Activated CD4-positive, alpha-beta T cell treated with anti-CD3 and anti-CD28 coated beads, Interleukin-2, amount 50 U/mL, for 16 hours (primary cell): ENCODE data around the gene HOXA2.

Experiments used
- DNase-seq: peaks from one replicate; pipeline ENCODE4 v3.0.0-alpha.2; 2020

The HOXA2 gene

GRCh38 chr7:27071622-27072390 lies 30.7 kb downstream of the HOXA2 start:
- DNase-seq = no peak

- DNase-seq = no peak
These were observed 34.2 kb downstream of the HOXA2 start for GRCh38 chr7:27068259-27068658.

DNA sequence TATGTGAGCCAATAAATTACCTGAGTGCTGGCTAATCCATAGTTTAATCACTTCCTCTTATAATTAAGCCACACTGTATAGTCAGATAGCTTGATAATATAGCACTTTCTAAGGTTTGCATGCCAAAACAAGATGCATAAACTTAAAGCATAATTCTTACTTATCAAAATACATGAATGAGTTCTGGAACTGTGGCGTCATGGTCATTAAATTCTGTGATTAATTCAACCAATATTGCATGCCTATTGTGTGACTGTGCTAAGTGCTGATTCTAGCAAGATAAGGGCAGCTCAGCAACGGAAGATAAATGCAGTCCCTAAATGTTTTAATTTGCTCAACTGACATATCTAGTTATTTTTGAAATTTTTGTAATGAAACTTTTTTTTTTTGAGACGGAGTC lies 36.3 kb downstream of the HOXA2 start:
- no peak for DNase-seq

DNA sequence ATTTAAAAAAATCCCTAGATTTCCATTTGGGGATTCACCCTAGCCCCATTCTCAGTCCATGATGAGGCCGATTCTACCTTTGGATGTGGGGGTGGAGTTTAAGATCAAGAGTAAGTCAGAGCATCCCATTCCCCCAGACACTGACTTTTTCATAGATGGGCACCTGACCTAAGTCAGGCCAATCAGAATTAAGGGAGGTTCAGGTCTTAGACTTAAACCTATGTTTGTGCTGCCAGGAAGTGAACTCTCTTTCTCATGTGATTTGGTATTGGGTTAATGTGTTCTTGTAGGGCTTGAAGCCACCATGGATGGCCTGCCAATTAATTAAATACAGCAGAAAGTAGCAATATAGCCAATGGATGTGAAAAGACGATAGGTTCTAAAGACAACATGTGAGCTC lies 36.8 kb downstream of the HOXA2 start:
- no peak for DNase-seq

DNA sequence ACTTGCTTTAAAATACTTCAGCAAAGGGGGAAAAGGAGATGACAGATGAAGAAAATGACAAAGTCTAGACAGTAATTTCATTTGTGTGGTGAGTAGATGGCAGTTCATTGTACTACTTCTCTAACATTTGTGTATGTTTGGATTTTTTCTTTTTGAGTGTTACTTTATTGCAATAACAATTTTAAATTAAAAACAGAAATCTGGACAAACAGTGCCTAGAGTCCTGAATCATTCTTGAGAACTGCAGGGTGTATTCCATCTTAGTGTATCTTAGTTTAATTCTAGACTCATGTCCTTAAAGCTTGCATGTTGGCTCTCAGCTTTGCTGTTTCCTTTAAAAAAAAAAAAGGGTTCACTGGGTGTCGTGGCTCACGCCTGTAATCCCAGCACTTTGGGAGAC lies 37.8 kb downstream of the HOXA2 start:
- no peak for DNase-seq

DNA sequence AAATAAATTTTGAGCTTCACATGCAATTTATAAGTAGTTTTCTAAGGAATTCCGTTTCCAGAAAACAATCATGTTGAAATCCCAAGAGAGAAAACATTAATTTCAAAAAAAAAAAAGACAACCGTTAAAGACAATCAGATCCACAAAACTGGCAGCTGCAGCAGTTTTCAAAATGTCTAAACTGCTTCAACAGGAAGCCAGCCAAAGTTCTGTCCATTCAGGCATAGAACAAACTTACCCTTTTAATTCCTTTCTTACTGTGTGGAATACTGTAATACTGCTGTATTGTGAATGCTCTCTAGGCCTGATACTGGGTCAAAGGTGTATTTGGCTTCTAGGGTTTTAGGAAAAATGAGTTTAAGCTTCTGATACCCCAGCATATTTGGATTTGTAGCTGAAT lies 38.3 kb downstream of the HOXA2 start:
- DNase-seq = no peak

- DNase-seq = no peak
These were observed 39.5 kb downstream of the HOXA2 start for GRCh38 chr7:27062946-27063345.

DNA sequence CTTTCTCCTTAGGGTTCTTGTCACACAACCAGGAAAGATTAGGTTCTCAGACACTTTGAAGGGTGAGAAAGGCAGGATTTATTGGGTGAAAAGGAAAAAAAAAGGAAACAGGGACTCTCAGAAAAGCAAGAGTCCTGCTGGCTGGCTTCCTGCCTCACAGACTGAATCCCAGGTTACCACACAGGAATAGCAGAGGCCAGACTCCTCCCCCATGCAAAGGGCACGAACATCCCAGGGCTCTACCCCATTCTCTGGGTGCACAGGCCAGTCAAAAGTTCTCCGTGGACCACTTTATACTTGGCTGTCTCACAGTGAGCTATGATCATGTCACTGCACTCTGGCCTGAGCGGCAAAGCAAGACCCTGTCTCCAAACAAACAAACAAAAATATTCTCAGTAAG lies 49.3 kb downstream of the HOXA2 start:
- DNase-seq = no peak

- no peak for DNase-seq
These were observed 51.0 kb downstream of the HOXA2 start for GRCh38 chr7:27051451-27051850.
